Left hindlimb (tissue), 1 donor: ENCODE results near the gene AIM2.

Experiments used
- DNase-seq: peaks from one replicate; pipeline ENCODE4 v3.0.0-alpha.2; 2018

The AIM2 gene

DNA sequence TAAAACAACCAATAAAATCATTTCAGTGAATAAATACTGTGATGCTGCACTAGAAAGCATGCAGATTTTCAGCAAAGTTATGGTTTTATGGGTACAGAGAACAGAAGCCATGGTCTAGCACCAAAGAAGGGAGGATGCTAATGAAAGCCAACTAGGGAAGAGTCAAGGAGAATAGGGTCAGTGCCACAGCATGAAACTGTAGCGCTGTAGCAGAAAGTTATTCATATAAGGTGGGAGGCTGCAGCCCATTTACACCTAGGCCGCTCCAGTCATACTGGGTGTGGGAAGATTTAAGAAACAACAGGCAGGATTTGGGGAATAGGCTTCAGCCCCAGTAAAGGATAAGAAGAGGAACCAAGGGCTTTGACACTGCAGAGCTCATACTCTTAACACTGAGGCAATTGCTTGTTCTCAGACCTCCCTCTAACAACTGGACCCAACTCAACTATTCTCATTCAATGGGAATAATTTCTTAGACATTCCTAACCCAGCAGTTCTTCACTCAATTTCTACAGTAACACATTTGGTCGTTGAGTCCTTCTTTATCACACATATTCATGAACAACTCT, 62.5 kb downstream of the AIM2 start:
- DNase-seq: no peak

DNA sequence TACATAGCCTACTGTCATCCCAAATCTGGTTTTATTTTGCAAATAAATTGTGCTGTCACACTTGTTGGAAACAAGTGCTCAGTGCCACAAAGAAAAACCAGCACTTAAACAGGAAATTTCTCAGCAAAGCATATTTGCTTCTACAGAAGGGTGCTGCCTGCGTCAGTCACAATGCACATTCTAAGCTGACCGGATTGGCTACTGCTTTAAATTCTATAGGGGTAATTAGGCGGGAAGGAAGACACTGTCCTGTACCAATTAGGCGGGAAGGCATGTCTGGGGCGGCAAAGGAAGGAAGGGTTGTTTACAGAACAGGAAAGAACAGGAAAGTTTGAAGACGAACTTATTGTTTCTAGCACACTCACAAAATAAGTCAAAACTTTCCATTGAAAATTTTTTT, 64.1 kb downstream of the AIM2 start:
- no peak for DNase-seq
